SJSA1 (cell line): ENCODE results near the gene IFNGR2. TPM values are rescaled to one million over a fixed set of nuclear protein-coding genes. Genes with fewer than 3 reads are reported as not detected.
A peak's percentile ranks its signal among the peaks of the same experiment; 100 is the strongest.
"Not testable (repeated sequence)": the region's sequence is repeated elsewhere in the genome, so short reads cannot be mapped to it uniquely, and the experiment has no call there.

Experiments
- DNase-seq, 2 experiments: peaks; one replicate each; pipeline ENCODE4 v3.0.0-alpha.2; 2015 to 2020; ENCODE audit warnings: low spot score in 2 of 2, low read depth in 1 of 2
- H3K27ac ChIP-seq: fragments of 250-450 bp; sonication (Bioruptor Pico); 2 replicates; pipeline ENCODE4 v1.5.1; 2020; ENCODE audit warnings: mild to moderate bottlenecking, moderate library complexity
- H3K27me3 ChIP-seq: fragments of 250-450 bp; sonication (Bioruptor Pico); replicated peaks from 2 replicates; pipeline ENCODE4 v1.5.1; 2020; ENCODE audit warnings: mild to moderate bottlenecking, moderate library complexity
- H3K36me3 ChIP-seq: fragments of 250-450 bp; sonication (Bioruptor Pico); 2 replicates; pipeline ENCODE4 v1.5.1; 2020; ENCODE audit warnings: mild to moderate bottlenecking
- H3K4me1 ChIP-seq: fragments of 250-450 bp; sonication (Bioruptor Pico); replicated peaks from 2 replicates; pipeline ENCODE4 v1.6.1; 2021; ENCODE audit warnings: mild to moderate bottlenecking
- H3K4me3 ChIP-seq: fragments of 250-450 bp; sonication (Bioruptor Pico); 2 replicates; pipeline ENCODE4 v1.5.1; 2020; ENCODE audit warnings: mild to moderate bottlenecking
- H3K9me3 ChIP-seq: fragments of 250-450 bp; sonication (Bioruptor Pico); replicated peaks from 2 replicates; pipeline ENCODE4 v1.5.1; 2020; ENCODE audit warnings: mild to moderate bottlenecking
- total RNA-seq: library from RNA; depleted of rRNA; stranded (reverse); fragments of >200 nt; shearing (Covaris generic); gene quantifications from 2 replicates; pipeline ENCODE4 v1.2.3, GENCODE V29; 2014; rRNA removed

The IFNGR2 gene
- 68.4 and 92.0 TPM in 2 replicates for total RNA-seq

DNA sequence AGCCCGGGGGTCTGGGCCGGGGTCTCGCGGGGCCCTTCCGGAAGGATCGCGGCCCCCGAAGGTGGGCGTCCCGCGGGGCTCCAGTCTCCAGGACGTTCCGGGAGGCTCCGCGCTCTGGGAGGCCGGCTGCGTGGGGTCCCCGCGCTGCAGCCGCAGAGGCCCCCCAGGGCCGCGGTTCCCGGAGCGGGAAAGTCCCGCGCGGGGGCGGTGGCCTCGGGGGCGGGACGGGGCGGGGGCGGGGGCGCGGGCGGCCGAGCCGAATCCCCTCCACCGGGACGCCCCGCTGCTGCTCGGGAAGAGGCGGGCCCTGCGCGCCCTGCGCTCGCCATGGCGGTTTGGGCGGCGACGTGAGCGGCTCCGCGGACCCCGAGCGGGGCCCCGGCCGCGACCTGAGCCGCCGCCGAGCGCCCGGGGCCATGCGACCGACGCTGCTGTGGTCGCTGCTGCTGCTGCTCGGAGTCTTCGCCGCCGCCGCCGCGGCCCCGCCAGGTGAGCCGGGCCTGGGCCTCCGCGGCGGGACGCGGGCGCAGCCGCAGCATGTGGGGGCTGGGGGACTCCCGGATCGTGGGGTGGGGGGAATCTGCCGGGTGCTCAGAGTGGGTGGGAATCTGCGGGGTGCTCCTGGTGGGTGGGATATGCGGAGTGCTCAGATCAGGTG, at the start of gene IFNGR2:
IFNGR2 (plus strand) TSS at position 286 of the 658 bp plus-strand sequence; CDS start at position 417, 131 bp downstream.
- peak; percentile 15 to 54 for DNase-seq
- no peaks in the 10 kb centered on the region for H3K27me3 ChIP-seq
- peaks cover 38% of the 10 kb centered on the region for H3K36me3 ChIP-seq
- peak within 1 kb of the TSS; percentile 62 for H3K27ac ChIP-seq
- no peaks in the 10 kb centered on the region for H3K9me3 ChIP-seq
- peaks cover 47% of the 10 kb centered on the region for H3K4me1 ChIP-seq
- H3K4me3 ChIP-seq, result peak within 1 kb of the TSS; percentile 77

DNA sequence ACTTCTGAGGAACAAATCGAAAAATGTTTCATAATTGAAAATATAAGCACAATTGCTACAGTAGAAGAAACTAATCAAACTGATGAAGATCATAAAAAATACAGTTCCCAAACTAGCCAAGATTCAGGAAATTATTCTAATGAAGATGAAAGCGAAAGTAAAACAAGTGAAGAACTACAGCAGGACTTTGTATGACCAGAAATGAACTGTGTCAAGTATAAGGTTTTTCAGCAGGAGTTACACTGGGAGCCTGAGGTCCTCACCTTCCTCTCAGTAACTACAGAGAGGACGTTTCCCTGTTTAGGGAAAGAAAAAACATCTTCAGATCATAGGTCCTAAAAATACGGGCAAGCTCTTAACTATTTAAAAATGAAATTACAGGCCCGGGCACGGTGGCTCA, 47.9 kb upstream of the IFNGR2 start:
- Histone ChIP-seq H3K36me3 (peaks cover 37% of the 10 kb centered on the region), H3K9me3 (no peaks in the 10 kb centered on the region), H3K4me1 (peaks cover 7% of the 10 kb centered on the region), H3K27ac (no peak overlapping the region), H3K27me3 (no peaks in the 10 kb centered on the region), H3K4me3 (no peak overlapping the region)
- DNase-seq, result no peak

- H3K4me1 ChIP-seq, result peaks cover 13% of the 10 kb centered on the region
- peaks cover 30% of the 10 kb centered on the region for H3K36me3 ChIP-seq
- no peak for DNase-seq
- no peak overlapping the region for H3K27ac ChIP-seq
- no peak overlapping the region for H3K4me3 ChIP-seq
- H3K27me3 ChIP-seq, result no peaks in the 10 kb centered on the region
- H3K9me3 ChIP-seq, result no peaks in the 10 kb centered on the region
Observed at GRCh38 chr21:33355996-33356395, 47.2 kb upstream of the IFNGR2 start.

DNA sequence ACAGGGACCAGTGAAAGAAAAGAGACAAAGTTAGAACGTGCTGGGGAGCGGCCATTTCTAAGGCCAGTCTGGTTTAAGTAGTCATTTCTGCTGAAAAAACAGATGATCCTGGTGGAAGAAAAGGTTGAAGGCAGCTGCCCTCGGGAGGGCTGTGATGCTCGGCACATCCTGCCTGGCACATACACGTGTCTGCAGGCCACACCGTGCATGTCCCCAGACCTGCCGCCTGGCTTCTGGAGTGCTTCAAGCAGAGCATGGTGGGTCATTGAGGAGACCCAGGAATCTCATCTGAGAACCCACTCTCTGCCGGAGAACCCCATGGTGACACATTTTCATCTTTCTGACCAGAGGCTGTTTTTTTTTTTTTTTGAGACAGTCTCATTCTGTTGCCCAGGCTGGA, 46.0 kb upstream of the IFNGR2 start:
- Histone ChIP-seq H3K27me3 (no peaks in the 10 kb centered on the region), H3K27ac (no peak overlapping the region), H3K4me1 (peaks cover 21% of the 10 kb centered on the region), H3K4me3 (no peak overlapping the region), H3K9me3 (no peaks in the 10 kb centered on the region), H3K36me3 (peaks cover 26% of the 10 kb centered on the region)
- no peak for DNase-seq

DNA sequence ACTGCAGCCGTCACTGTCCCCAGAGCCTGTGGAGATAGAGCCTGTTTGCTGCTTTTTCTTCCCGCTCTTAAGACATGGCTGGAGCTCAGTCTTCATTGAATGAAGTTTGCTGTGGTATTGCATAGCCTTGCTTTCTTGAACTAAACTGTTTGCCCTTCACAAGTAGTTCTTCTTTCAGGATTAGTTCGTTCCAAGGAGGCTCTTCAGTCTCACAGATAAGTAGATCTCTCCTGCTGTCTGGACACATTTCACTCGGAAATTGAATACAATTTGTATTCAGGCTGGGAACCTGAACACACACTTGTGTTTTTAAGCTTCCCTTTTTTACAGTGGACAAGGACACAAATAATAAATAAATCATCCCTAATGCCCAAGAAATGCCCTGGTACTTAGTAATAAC, 43.8 kb upstream of the IFNGR2 start:
- no peaks in the 10 kb centered on the region for H3K27me3 ChIP-seq
- H3K36me3 ChIP-seq, result peaks cover 22% of the 10 kb centered on the region
- H3K4me1 ChIP-seq, result peaks cover 21% of the 10 kb centered on the region
- no peaks in the 10 kb centered on the region for H3K9me3 ChIP-seq
- DNase-seq, result no peak
- no peak overlapping the region for H3K27ac ChIP-seq
- no peak overlapping the region for H3K4me3 ChIP-seq

DNA sequence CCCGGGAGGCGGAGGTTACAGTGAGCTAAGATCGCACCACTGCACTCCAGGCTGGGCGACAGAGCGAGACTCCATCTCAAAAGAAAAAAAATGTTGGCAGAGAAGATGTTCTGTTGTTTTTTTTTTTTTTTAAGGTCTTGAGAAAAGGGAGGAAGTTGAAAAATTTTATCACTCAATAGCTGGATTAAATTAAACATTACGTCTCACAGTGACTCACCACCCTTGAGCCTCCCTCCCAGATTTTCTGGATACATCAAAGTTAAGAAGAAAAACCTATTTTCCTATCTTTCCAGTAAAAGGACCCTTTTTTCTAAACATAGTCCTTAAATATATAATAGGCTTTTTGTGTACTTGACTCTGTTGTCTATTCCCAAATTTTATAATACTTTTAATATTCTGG, 42.9 kb upstream of the IFNGR2 start:
- no peak overlapping the region for H3K27ac ChIP-seq
- no peak overlapping the region for H3K4me3 ChIP-seq
- H3K27me3 ChIP-seq, result no peaks in the 10 kb centered on the region
- H3K4me1 ChIP-seq, result peaks cover 21% of the 10 kb centered on the region
- peaks cover 15% of the 10 kb centered on the region for H3K36me3 ChIP-seq
- H3K9me3 ChIP-seq, result no peaks in the 10 kb centered on the region
- DNase-seq, result peak in 1 of 2 experiments; percentile 44

- peak; percentile 66 to 70 for DNase-seq
- Histone ChIP-seq H3K27me3 (no peaks in the 10 kb centered on the region), H3K9me3 (no peaks in the 10 kb centered on the region), H3K4me1 (peaks cover 21% of the 10 kb centered on the region), H3K27ac (no peak overlapping the region), H3K4me3 (no peak overlapping the region), H3K36me3 (peaks cover 7% of the 10 kb centered on the region)
Observed at GRCh38 chr21:33360881-33361602, 42.2 kb upstream of the IFNGR2 start.

- Histone ChIP-seq H3K9me3 (peaks cover 6% of the 10 kb centered on the region; the same call in 1 of the 2 replicates), H3K27ac (no peak overlapping the region), H3K4me1 (peaks cover 21% of the 10 kb centered on the region), H3K4me3 (no peak overlapping the region), H3K36me3 (no peaks in the 10 kb centered on the region), H3K27me3 (no peaks in the 10 kb centered on the region)
- no peak for DNase-seq
Observed at GRCh38 chr21:33362044-33362555, 41.1 kb upstream of the IFNGR2 start.

- not testable (repeated sequence) for H3K27me3 ChIP-seq, H3K27ac ChIP-seq, H3K4me3 ChIP-seq, DNase-seq, H3K36me3 ChIP-seq
- Histone ChIP-seq H3K4me1 (peaks cover 21% of the 10 kb centered on the region), H3K9me3 (peaks cover 14% of the 10 kb centered on the region; the same call in 1 of the 2 replicates)
Observed at GRCh38 chr21:33363911-33364609, 39.2 kb upstream of the IFNGR2 start.

- Histone ChIP-seq H3K4me1 (peaks cover 19% of the 10 kb centered on the region), H3K4me3 (no peak overlapping the region), H3K9me3 (peaks cover 18% of the 10 kb centered on the region), H3K36me3 (no peaks in the 10 kb centered on the region), H3K27ac (no peak overlapping the region), H3K27me3 (no peaks in the 10 kb centered on the region)
- no peak for DNase-seq
Observed at GRCh38 chr21:33364830-33365229, 38.4 kb upstream of the IFNGR2 start.

- Histone ChIP-seq H3K27me3 (no peaks in the 10 kb centered on the region), H3K4me3 (no peak overlapping the region), H3K9me3 (peaks cover 18% of the 10 kb centered on the region), H3K27ac (no peak overlapping the region), H3K36me3 (no peaks in the 10 kb centered on the region), H3K4me1 (no peaks in the 10 kb centered on the region)
- DNase-seq, result no peak
Observed at GRCh38 chr21:33367309-33367973, 35.8 kb upstream of the IFNGR2 start.

DNA sequence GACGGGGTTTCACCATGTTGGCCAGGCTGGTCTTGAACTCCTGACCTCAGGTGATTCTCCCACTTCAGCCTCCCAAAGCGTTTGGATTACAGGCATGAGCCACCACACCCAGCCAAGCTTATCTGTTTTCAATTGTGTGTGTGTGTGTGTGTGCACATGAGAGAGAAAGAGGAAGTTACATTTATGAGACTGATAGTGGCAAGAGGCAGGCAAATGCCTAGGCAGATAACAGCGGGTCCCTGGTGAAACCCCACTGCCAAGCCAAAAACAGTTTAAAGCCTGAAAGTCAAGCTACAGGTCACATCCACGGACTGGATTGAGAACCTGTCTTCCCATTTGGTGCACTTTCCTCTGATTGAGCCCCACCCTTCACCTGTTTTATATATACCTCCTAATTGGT, 35.1 kb upstream of the IFNGR2 start:
- H3K36me3 ChIP-seq, result no peaks in the 10 kb centered on the region

DNA sequence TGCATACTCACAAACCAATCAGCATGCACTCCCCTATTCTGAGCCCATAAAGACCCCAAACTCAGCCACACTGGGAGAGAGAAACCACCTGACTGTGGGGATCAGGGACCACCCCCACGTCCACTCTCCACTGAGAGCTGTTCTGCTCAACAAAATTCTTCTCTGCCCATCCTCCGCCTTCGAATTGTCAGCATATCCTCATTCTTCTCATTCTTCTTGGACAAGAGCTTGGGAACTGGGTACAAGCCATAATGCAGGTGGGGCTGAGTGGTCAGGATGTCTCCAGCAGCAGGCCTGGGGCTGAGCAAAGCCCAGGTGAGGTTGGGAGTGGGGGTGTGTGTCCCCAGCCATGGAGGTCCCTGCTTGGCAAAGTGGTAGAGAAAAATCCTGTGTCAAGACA, 34.6 kb upstream of the IFNGR2 start:
- Histone ChIP-seq H3K4me3 (no peak overlapping the region), H3K27me3 (no peaks in the 10 kb centered on the region), H3K9me3 (peaks cover 18% of the 10 kb centered on the region), H3K4me1 (no peaks in the 10 kb centered on the region), H3K27ac (no peak overlapping the region), H3K36me3 (no peaks in the 10 kb centered on the region)
- no peak for DNase-seq

More for the DNA sequence above, 35.1 kb upstream of the IFNGR2 start:
- no peaks in the 10 kb centered on the region for H3K27me3 ChIP-seq
- H3K27ac ChIP-seq, result no peak overlapping the region
- H3K9me3 ChIP-seq, result peaks cover 18% of the 10 kb centered on the region
- no peak for DNase-seq
- no peak overlapping the region for H3K4me3 ChIP-seq
- H3K4me1 ChIP-seq, result no peaks in the 10 kb centered on the region
